HEK293 (cell line): Measurements from ENCODE around the gene NUP58.

ENCODE experiments used
- HOXA7 ChIP-seq: sonication (generic); formaldehyde crosslinking; IDR thresholded peaks from 2 replicates; pipeline ENCODE4 v1.8.1; 2022; ENCODE audit warnings: missing genetic modification reagents, borderline replicate concordance
- ZBTB1 ChIP-seq: fragments of 450-650 bp; formaldehyde crosslinking; IDR thresholded peaks from 2 replicates; pipeline ENCODE4 v1.5.1; 2016; ENCODE audit warnings: missing biosample characterization, missing genetic modification characterization
- ZFP3 ChIP-seq: fragments of 450-650 bp; formaldehyde crosslinking; IDR thresholded peaks from 2 replicates; pipeline ENCODE4 v1.5.1; 2016; ENCODE audit warnings: low read depth, missing biosample characterization, missing genetic modification characterization
- ZNF10 ChIP-seq: fragments of 450-650 bp; formaldehyde crosslinking; IDR thresholded peaks from 2 replicates; pipeline ENCODE4 v1.5.1; 2017; ENCODE audit warnings: missing biosample characterization, missing genetic modification characterization
- ZNF239 ChIP-seq: fragments of 450-650 bp; formaldehyde crosslinking; IDR thresholded peaks from 2 replicates; pipeline ENCODE4 v1.5.1; 2016; ENCODE audit warnings: missing biosample characterization, missing genetic modification characterization
- ZNF274 ChIP-seq, 2 experiments: fragments of 200-500 bp in 1 of 2; fragments of 450-650 bp in 1 of 2; sonication (Bioruptor generic) in 1 of 2; formaldehyde crosslinking in 1 of 2; IDR thresholded peaks; 2 replicates each; pipeline versions ENCODE4 v1.5.1 to v1.6.1; 2014 to 2016; ENCODE audit warnings: borderline replicate concordance in 1 of 2, inconsistent platforms in 1 of 2, low read length in 1 of 2, missing biosample characterization in 1 of 2, missing genetic modification characterization in 1 of 2
- ZNF449 ChIP-seq: fragments of 450-650 bp; formaldehyde crosslinking; IDR thresholded peaks from 2 replicates; pipeline ENCODE4 v1.5.1; 2017; ENCODE audit warnings: missing biosample characterization, mild to moderate bottlenecking, missing genetic modification characterization, moderate library complexity
- ZNF501 ChIP-seq: fragments of 450-650 bp; formaldehyde crosslinking; IDR thresholded peaks from 2 replicates; pipeline ENCODE4 v1.5.1; 2016; ENCODE audit warnings: missing biosample characterization, missing genetic modification characterization
- ZNF561 ChIP-seq: fragments of 450-650 bp; IDR thresholded peaks from 2 replicates; pipeline ENCODE4 v1.5.1; 2018; ENCODE audit warnings: missing biosample characterization, missing genetic modification characterization, borderline replicate concordance
- ZNF747 ChIP-seq: fragments of 450-650 bp; formaldehyde crosslinking; IDR thresholded peaks from 2 replicates; pipeline ENCODE4 v1.5.1; 2016; ENCODE audit warnings: missing biosample characterization, missing genetic modification characterization
- ZSCAN5A ChIP-seq: fragments of 450-650 bp; formaldehyde crosslinking; IDR thresholded peaks from 2 replicates; pipeline ENCODE4 v1.5.1; 2016; ENCODE audit warnings: missing biosample characterization, missing genetic modification characterization
- TF ChIP-seq, protein P1 (sequence below): fragments of 450-650 bp; formaldehyde crosslinking; IDR thresholded peaks from 2 replicates; pipeline ENCODE4 v1.5.1; 2016; ENCODE audit warnings: missing biosample characterization, missing genetic modification characterization
- TF ChIP-seq, protein P2 (sequence below): fragments of 450-650 bp; formaldehyde crosslinking; IDR thresholded peaks from 2 replicates; pipeline ENCODE4 v1.5.1; 2016; ENCODE audit warnings: missing biosample characterization, missing genetic modification characterization
- TF ChIP-seq, protein P3 (sequence below): sonication (generic); formaldehyde crosslinking; IDR thresholded peaks from 2 replicates; pipeline ENCODE4 v1.8.1; 2022; ENCODE audit warnings: mild to moderate bottlenecking, moderate library complexity, missing genetic modification reagents

DNA sequence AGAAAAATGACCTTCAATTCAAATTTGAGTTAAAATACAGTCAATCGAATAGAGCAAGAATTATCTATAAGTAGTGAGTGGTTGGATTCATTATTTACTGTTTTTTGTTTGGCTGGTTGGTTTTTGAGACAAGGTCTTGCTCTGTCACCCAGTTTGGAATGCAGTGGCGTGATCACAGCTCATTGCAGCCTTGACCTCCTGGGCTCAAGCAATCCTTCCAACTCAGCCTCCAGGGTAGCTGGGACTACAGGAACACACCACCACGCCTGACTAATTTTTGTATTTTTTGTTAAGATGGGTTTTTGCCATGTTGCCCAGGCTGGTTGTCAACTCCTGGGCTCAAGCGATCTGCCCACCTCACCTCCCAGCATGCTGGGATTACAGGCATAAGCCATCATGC, 39.2 kb upstream of the NUP58 start:
- no peak for TF ChIP-seq ZNF747 (tag by site-specific recombination)
- TF ChIP-seq, protein P1, sequence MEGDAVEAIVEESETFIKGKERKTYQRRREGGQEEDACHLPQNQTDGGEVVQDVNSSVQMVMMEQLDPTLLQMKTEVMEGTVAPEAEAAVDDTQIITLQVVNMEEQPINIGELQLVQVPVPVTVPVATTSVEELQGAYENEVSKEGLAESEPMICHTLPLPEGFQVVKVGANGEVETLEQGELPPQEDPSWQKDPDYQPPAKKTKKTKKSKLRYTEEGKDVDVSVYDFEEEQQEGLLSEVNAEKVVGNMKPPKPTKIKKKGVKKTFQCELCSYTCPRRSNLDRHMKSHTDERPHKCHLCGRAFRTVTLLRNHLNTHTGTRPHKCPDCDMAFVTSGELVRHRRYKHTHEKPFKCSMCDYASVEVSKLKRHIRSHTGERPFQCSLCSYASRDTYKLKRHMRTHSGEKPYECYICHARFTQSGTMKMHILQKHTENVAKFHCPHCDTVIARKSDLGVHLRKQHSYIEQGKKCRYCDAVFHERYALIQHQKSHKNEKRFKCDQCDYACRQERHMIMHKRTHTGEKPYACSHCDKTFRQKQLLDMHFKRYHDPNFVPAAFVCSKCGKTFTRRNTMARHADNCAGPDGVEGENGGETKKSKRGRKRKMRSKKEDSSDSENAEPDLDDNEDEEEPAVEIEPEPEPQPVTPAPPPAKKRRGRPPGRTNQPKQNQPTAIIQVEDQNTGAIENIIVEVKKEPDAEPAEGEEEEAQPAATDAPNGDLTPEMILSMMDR (tag by site-specific recombination), result no peak
- TF ChIP-seq, protein P2, sequence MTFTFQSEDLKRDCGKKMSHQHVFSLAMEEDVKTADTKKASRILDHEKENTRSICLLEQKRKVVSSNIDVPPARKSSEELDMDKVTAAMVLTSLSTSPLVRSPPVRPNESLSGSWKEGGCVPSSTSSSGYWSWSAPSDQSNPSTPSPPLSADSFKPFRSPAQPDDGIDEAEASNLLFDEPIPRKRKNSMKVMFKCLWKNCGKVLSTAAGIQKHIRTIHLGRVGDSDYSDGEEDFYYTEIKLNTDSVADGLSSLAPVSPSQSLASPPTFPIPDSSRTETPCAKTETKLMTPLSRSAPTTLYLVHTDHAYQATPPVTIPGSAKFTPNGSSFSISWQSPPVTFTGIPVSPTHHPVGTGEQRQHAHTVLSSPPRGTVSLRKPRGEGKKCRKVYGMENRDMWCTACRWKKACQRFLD (tag by site-specific recombination), result no peak
- no peak for TF ChIP-seq ZNF10 (tag by site-specific recombination)
- TF ChIP-seq ZNF561 (tag by site-specific recombination), result no peak
- TF ChIP-seq ZNF449 (tag by site-specific recombination), result no peak
- no peak for TF ChIP-seq ZNF239 (tag by site-specific recombination)
- TF ChIP-seq ZFP3 (tag by site-specific recombination), result no peak
- no peak for TF ChIP-seq HOXA7 (CRISPR knock-in tag)
- TF ChIP-seq ZBTB1 (tag by site-specific recombination), result no peak
- no peak for TF ChIP-seq ZSCAN5A
- TF ChIP-seq ZNF274 (IDR thresholded peaks at IDR 0.05; ENCODE audit: low read length), result no peak
- TF ChIP-seq ZNF274 (tag by site-specific recombination; IDR thresholded peaks at IDR 0.05; ENCODE audit: borderline replicate concordance), result no peak
- TF ChIP-seq, protein P3, sequence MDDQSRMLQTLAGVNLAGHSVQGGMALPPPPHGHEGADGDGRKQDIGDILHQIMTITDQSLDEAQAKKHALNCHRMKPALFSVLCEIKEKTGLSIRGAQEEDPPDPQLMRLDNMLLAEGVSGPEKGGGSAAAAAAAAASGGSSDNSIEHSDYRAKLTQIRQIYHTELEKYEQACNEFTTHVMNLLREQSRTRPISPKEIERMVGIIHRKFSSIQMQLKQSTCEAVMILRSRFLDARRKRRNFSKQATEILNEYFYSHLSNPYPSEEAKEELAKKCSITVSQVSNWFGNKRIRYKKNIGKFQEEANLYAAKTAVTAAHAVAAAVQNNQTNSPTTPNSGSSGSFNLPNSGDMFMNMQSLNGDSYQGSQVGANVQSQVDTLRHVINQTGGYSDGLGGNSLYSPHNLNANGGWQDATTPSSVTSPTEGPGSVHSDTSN (CRISPR knock-in tag), result no peak
- no peak for TF ChIP-seq ZNF501
